Measurements from ENCODE around the gene ARMC2. TPM values are rescaled to one million over a fixed set of nuclear protein-coding genes. Genes with fewer than 3 reads are reported as not detected.

Gene ARMC2
- total and polyA plus RNA-seq, 2 of the 8 experiments (the other 6 are each of a cell fraction or from before 2014, with no cell fraction given), result 1.6 to 4.4 TPM

DNA sequence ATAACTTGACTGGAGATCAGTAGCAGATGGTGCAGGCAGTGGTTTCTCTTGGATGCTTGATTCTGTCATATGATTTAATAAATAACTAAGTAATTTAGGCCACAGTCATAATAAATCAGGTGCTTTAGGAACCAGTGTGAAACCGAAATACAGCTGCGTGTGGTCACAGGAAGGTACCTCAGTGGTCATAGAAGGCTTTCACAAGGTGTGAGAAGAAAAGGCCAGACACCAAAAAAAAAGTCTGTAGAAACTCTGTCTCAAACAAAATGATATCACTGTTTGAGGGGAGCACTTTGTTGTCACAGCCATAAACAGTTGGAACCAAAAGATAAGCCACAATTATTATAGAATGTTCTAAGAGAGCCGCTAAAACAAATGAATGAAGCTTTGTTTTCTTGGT, 56.5 kb downstream of the ARMC2 start (continued):
- TF ChIP-seq, protein P1, sequence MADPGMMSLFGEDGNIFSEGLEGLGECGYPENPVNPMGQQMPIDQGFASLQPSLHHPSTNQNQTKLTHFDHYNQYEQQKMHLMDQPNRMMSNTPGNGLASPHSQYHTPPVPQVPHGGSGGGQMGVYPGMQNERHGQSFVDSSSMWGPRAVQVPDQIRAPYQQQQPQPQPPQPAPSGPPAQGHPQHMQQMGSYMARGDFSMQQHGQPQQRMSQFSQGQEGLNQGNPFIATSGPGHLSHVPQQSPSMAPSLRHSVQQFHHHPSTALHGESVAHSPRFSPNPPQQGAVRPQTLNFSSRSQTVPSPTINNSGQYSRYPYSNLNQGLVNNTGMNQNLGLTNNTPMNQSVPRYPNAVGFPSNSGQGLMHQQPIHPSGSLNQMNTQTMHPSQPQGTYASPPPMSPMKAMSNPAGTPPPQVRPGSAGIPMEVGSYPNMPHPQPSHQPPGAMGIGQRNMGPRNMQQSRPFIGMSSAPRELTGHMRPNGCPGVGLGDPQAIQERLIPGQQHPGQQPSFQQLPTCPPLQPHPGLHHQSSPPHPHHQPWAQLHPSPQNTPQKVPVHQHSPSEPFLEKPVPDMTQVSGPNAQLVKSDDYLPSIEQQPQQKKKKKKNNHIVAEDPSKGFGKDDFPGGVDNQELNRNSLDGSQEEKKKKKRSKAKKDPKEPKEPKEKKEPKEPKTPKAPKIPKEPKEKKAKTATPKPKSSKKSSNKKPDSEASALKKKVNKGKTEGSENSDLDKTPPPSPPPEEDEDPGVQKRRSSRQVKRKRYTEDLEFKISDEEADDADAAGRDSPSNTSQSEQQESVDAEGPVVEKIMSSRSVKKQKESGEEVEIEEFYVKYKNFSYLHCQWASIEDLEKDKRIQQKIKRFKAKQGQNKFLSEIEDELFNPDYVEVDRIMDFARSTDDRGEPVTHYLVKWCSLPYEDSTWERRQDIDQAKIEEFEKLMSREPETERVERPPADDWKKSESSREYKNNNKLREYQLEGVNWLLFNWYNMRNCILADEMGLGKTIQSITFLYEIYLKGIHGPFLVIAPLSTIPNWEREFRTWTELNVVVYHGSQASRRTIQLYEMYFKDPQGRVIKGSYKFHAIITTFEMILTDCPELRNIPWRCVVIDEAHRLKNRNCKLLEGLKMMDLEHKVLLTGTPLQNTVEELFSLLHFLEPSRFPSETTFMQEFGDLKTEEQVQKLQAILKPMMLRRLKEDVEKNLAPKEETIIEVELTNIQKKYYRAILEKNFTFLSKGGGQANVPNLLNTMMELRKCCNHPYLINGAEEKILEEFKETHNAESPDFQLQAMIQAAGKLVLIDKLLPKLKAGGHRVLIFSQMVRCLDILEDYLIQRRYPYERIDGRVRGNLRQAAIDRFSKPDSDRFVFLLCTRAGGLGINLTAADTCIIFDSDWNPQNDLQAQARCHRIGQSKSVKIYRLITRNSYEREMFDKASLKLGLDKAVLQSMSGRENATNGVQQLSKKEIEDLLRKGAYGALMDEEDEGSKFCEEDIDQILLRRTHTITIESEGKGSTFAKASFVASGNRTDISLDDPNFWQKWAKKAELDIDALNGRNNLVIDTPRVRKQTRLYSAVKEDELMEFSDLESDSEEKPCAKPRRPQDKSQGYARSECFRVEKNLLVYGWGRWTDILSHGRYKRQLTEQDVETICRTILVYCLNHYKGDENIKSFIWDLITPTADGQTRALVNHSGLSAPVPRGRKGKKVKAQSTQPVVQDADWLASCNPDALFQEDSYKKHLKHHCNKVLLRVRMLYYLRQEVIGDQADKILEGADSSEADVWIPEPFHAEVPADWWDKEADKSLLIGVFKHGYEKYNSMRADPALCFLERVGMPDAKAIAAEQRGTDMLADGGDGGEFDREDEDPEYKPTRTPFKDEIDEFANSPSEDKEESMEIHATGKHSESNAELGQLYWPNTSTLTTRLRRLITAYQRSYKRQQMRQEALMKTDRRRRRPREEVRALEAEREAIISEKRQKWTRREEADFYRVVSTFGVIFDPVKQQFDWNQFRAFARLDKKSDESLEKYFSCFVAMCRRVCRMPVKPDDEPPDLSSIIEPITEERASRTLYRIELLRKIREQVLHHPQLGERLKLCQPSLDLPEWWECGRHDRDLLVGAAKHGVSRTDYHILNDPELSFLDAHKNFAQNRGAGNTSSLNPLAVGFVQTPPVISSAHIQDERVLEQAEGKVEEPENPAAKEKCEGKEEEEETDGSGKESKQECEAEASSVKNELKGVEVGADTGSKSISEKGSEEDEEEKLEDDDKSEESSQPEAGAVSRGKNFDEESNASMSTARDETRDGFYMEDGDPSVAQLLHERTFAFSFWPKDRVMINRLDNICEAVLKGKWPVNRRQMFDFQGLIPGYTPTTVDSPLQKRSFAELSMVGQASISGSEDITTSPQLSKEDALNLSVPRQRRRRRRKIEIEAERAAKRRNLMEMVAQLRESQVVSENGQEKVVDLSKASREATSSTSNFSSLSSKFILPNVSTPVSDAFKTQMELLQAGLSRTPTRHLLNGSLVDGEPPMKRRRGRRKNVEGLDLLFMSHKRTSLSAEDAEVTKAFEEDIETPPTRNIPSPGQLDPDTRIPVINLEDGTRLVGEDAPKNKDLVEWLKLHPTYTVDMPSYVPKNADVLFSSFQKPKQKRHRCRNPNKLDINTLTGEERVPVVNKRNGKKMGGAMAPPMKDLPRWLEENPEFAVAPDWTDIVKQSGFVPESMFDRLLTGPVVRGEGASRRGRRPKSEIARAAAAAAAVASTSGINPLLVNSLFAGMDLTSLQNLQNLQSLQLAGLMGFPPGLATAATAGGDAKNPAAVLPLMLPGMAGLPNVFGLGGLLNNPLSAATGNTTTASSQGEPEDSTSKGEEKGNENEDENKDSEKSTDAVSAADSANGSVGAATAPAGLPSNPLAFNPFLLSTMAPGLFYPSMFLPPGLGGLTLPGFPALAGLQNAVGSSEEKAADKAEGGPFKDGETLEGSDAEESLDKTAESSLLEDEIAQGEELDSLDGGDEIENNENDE (IDR thresholded peaks at IDR 0.05; ENCODE audit: insufficient replicate concordance, low read length), result no peak
- TF ChIP-seq TCF12 (IDR thresholded peaks at IDR 0.05; ENCODE audit: low read depth, low read length), result no peak
- no peak for TF ChIP-seq HDAC6 (IDR thresholded peaks at IDR 0.05; ENCODE audit: low read depth, low read length)
- TF ChIP-seq SIX5 (IDR thresholded peaks at IDR 0.05; ENCODE audit: low read depth, low read length), result no peak
- no peak for TF ChIP-seq NANOG (IDR thresholded peaks at IDR 0.05; ENCODE audit: insufficient read depth, low read depth, low read length, poor library complexity, severe bottlenecking)
- TF ChIP-seq EZH2 (IDR thresholded peaks at IDR 0.05; ENCODE audit: low read depth, low read length, severe bottlenecking), result no peak
- no peak for TF ChIP-seq CEBPB (IDR thresholded peaks at IDR 0.05; ENCODE audit: low read depth, low read length)
- no peak for TF ChIP-seq ASH2L (IDR thresholded peaks at IDR 0.05; ENCODE audit: low read length)
- no peak for TF ChIP-seq KDM4A (IDR thresholded peaks at IDR 0.05; ENCODE audit: low read depth, low read length, severe bottlenecking)
- no peak for TF ChIP-seq SAP30 (IDR thresholded peaks at IDR 0.05; ENCODE audit: insufficient read depth, insufficient replicate concordance, low read length)

Measured in H1 (cell line).